IMR-90 (cell line): ENCODE data around the gene ASS1. TPM values are rescaled to one million over a fixed set of nuclear protein-coding genes. Genes with fewer than 3 reads are reported as not detected.

Source experiments
- ATAC-seq: fragments of 200-7000 bp; cut with Tn5 transposase; 2 replicates; pipeline ENCODE4 v1.9.1; 2020; ENCODE audit warnings: low read depth, mild to moderate bottlenecking, moderate library complexity
- BruUV-seq: library from RNA; stranded (reverse); fragments of 400-500 nt; replicated peaks from 2 replicates; lab custom pipeline; 2021; lab: Mats Ljungman, UMichigan
- CTCF ChIA-PET: fragments of 300-600 bp; formaldehyde crosslinking; extraction: SDS; loops from one replicate; lab custom pipeline; 2021; ENCODE audit warnings: antibody characterized with exemption; lab: Yijun Ruan, JAX
- POLR2A ChIA-PET: fragments of 300-600 bp; sonication (Branson Sonifier 250); formaldehyde crosslinking; loops from one replicate; lab custom pipeline; 2022; ENCODE audit warnings: antibody characterized with exemption; ENCODE audit not compliant: unreplicated experiment; lab: Charles Lee
- DNase-seq: peaks from one replicate; pipeline ENCODE4 v3.0.0; 2013
- H2AFZ ChIP-seq: replicated peaks from 2 replicates; pipeline ENCODE3; 2013; ENCODE audit warnings: low read length, mild to moderate bottlenecking; ENCODE audit not compliant: poor library complexity
- H2AK5ac ChIP-seq: 2 replicates; pipeline ENCODE4 v1.6.1; 2013; ENCODE audit warnings: low read depth, low read length, inconsistent platforms
- H2AK9ac ChIP-seq: replicated peaks from 2 replicates; pipeline ENCODE3; 2013; ENCODE audit warnings: mild to moderate bottlenecking, low read depth, low read length, moderate library complexity; ENCODE audit not compliant: poor library complexity
- H2BK120ac ChIP-seq: 2 replicates; pipeline ENCODE4 v1.6.1; 2013; ENCODE audit warnings: low read depth, low read length, inconsistent platforms
- H2BK15ac ChIP-seq: 3 replicates; pipeline ENCODE4 v1.6.1; 2013; ENCODE audit warnings: low read depth, low read length, inconsistent platforms
- H2BK20ac ChIP-seq: 2 replicates; pipeline ENCODE4 v1.6.1; 2013; ENCODE audit warnings: low read depth, mild to moderate bottlenecking, inconsistent platforms, low read length, moderate library complexity
- H2BK5ac ChIP-seq: 2 replicates; pipeline ENCODE4 v1.6.1; 2013; ENCODE audit warnings: mild to moderate bottlenecking, low read depth, low read length, inconsistent platforms; ENCODE audit not compliant: poor library complexity, severe bottlenecking
- H3K14ac ChIP-seq: replicated peaks from 2 replicates; pipeline ENCODE4 v1.6.1; 2013; ENCODE audit warnings: low read depth, low read length, inconsistent platforms
- H3K18ac ChIP-seq: 2 replicates; pipeline ENCODE4 v1.6.1; 2013; ENCODE audit warnings: low read depth, low read length, control low read depth
- H3K23ac ChIP-seq: 2 replicates; pipeline ENCODE4 v1.6.1; 2013; ENCODE audit warnings: low read depth, low read length, inconsistent platforms
- H3K27ac ChIP-seq: 2 replicates; pipeline ENCODE4 v1.5.1; 2013; ENCODE audit warnings: mild to moderate bottlenecking, control low read depth, low read length; ENCODE audit not compliant: insufficient read depth
- H3K27me3 ChIP-seq: 2 replicates; pipeline ENCODE4 v1.6.1; 2013; ENCODE audit warnings: low read length; ENCODE audit not compliant: control insufficient read depth, insufficient read depth
- H3K36me3 ChIP-seq: 2 replicates; pipeline ENCODE4 v1.6.1; 2013; ENCODE audit warnings: low read length, mixed read lengths; ENCODE audit not compliant: control insufficient read depth, insufficient read depth
- H3K4ac ChIP-seq: 2 replicates; pipeline ENCODE4 v1.6.1; 2013; ENCODE audit warnings: low read depth, low read length, inconsistent platforms
- H3K4me1 ChIP-seq: 2 replicates; pipeline ENCODE4 v1.6.1; 2013; ENCODE audit warnings: low read length, mixed read lengths; ENCODE audit not compliant: control insufficient read depth, insufficient read depth
- H3K4me2 ChIP-seq: 2 replicates; pipeline ENCODE4 v1.6.1; 2013; ENCODE audit warnings: low read depth, mild to moderate bottlenecking, control low read depth, low read length, moderate library complexity
- H3K4me3 ChIP-seq: 2 replicates; pipeline ENCODE4 v1.5.1; 2013; ENCODE audit warnings: low read depth, mild to moderate bottlenecking, control low read depth, low read length, moderate library complexity; ENCODE audit not compliant: insufficient read depth
- H3K56ac ChIP-seq: 2 replicates; pipeline ENCODE4 v1.6.1; 2013; ENCODE audit warnings: low read length, inconsistent platforms; ENCODE audit not compliant: insufficient read depth; ENCODE audit errors: extremely low read depth
- H3K79me1 ChIP-seq, 2 experiments: 2 replicates each; pipeline ENCODE4 v1.6.1; 2013; ENCODE audit warnings: low read length in 2 of 2, inconsistent platforms in 1 of 2, low read depth in 1 of 2
- H3K9ac ChIP-seq: 2 replicates; pipeline ENCODE4 v1.6.1; 2013; ENCODE audit warnings: low read depth, low read length, control low read depth
- H3K9me1 ChIP-seq: 2 replicates; pipeline ENCODE4 v1.6.1; 2013; ENCODE audit warnings: low read length, inconsistent platforms; ENCODE audit not compliant: insufficient read depth
- H3K9me3 ChIP-seq: 2 replicates; pipeline ENCODE4 v1.6.1; 2013; ENCODE audit warnings: low read length; ENCODE audit not compliant: control insufficient read depth, insufficient read depth
- H4K20me1 ChIP-seq: 2 replicates; pipeline ENCODE4 v1.6.1; 2013; ENCODE audit warnings: low read length, inconsistent platforms; ENCODE audit not compliant: insufficient read depth
- H4K5ac ChIP-seq: 2 replicates; pipeline ENCODE4 v1.6.1; 2013; ENCODE audit warnings: mild to moderate bottlenecking, low read depth, low read length, control low read depth
- H4K8ac ChIP-seq, 2 experiments: 2 replicates each; pipeline ENCODE4 v1.6.1; 2013; ENCODE audit warnings: low read depth in 2 of 2, low read length in 2 of 2, control low read depth in 1 of 2, inconsistent platforms in 1 of 2
- H4K91ac ChIP-seq: 2 replicates; pipeline ENCODE4 v1.6.1; 2013; ENCODE audit warnings: low read depth, low read length, inconsistent platforms; ENCODE audit not compliant: insufficient read depth
- MXI1 ChIP-seq: IDR thresholded peaks from 2 replicates; pipeline ENCODE4 v1.6.1; 2012; ENCODE audit warnings: low read depth, mild to moderate bottlenecking, low read length, moderate library complexity, borderline replicate concordance
- WGBS, 2 experiments: methylation state at CpG; one replicate each; pipeline versions ENCODE4 v1.1.5 to v1.1.7; 2013; ENCODE audit warnings: missing lambda C conversion rate in 2 of 2; ENCODE audit not compliant: insufficient read length in 1 of 2; ENCODE audit errors: extremely low coverage in 2 of 2; 5-methylcytosine and 5-hydroxymethylcytosine counted together
- dilution Hi-C: fragments of 300-500 bp; cut with HindIII; formaldehyde crosslinking; loops from one replicate; pipeline ENCODE4 v1.14.3; 2018; ENCODE audit warnings: low sequenced_read_pairs; ENCODE audit not compliant: unreplicated experiment
- in situ Hi-C: fragments of 300-500 bp; cut with MboI; formaldehyde crosslinking; loops from 3 replicates; pipeline ENCODE4 v1.14.3; 2019; ENCODE audit warnings: low sequenced_read_pairs, inconsistent platforms, mixed read lengths
- intact Hi-C: fragments of 100-400 bp; cut with micrococcal nuclease; formaldehyde crosslinking; loops from 2 replicates; pipeline ENCODE4 v1.10.0; 2022
- microRNA-seq, 2 experiments: library from miRNA; stranded (forward) in 1 of 2; unstranded in 1 of 2; fragments of 10-50 nt in 1 of 2; fragments of <30 nt in 1 of 2; gene quantifications in 1 of 2; microRNA quantifications in 1 of 2; one replicate each; pipeline versions ENCODE3 to v1.1.0; 2013 to 2020; ENCODE audit not compliant: insufficient read depth in 1 of 2, insufficient read length in 1 of 2, unreplicated experiment in 1 of 2
- polyA plus RNA-seq, 3 experiments: library from polyadenylated mRNA; depleted of rRNA; stranded (reverse); fragments of >200 nt; gene quantifications; 2 replicates each; pipeline ENCODE4 v1.2.3, GENCODE V29; 2012; ENCODE audit warnings: low replicate concordance in 1 of 3
- small RNA-seq, 5 experiments: library from RNA; depleted of rRNA; stranded (forward); fragments of <200 nt; gene quantifications; one replicate each; pipeline ENCODE3, GENCODE V24; 2012
- total RNA-seq: library from RNA; depleted of rRNA; stranded (reverse); fragments of >200 nt; gene quantifications from 2 replicates; pipeline ENCODE4 v1.2.3, GENCODE V29; 2012; rRNA removed
- TF ChIP-seq, protein P1 (sequence below): fragments of 150-350 bp; IDR thresholded peaks from 2 replicates; pipeline ENCODE4 v1.6.1; 2017; ENCODE audit warnings: mild to moderate bottlenecking, antibody characterized with exemption, low read length, low read depth

Gene ASS1
- total and polyA plus RNA-seq, 2 of the 4 experiments (the other 2 are of a cell fraction): 39.6 to 41.9 TPM

DNA sequence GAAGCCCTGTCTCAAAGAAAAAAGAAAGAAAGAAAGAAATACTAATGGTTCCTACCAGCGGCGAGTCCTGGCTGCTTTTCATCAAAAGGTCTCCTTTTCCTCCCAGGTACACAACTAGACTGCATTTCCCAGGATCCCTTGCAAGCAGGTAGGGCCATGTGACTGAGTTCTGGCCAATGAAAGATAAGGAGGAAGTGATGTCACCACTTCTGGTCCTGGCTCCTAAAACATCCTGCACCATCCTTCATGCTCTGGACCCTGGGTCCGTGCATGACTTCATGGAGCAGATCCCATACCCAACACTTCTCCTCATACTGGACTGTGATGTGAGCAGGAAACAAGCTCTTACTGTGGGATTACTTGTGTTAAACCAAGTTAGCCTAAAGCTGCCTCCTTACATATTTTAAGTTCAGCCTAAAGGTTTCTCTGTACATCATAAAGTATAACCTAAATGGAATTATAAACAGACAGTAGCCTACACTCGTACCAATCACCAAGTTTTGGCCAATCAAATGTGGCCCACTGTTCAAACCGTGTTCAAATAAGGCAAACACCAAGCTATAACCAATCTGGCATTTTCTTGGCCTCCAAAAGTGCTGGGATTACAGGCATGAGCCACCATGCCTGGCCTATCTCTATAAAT, 104.5 kb downstream of the ASS1 start:
- H3K18ac ChIP-seq: no peak overlapping the region
- H2BK20ac ChIP-seq: no peak overlapping the region
- no peak overlapping the region for H4K8ac ChIP-seq
- H2BK15ac ChIP-seq: no peak overlapping the region
- peaks cover 2% of the 10 kb centered on the region; the same call in 1 of the 2 replicates for H3K9me1 ChIP-seq
- no peak for ATAC-seq
- intact Hi-C loops (no loop called here), in situ Hi-C loops (no loop called here), dilution Hi-C loops (no loop called here)
- no TSS peak for BruUV-seq
- H2BK120ac ChIP-seq: no peak overlapping the region
- H3K4me2 ChIP-seq: no peak overlapping the region
- 61% methylated on average over 2 of the region's 5 CpGs; no CpG with 5 or more reads in 1 of the 2 experiments for WGBS, 2 experiments
- H3K4ac ChIP-seq: no peak overlapping the region
- H3K14ac ChIP-seq: no peak overlapping the region
- no peak overlapping the region for H2AK9ac ChIP-seq
- H4K20me1 ChIP-seq: no peaks in the 10 kb centered on the region
- no peak overlapping the region for H3K23ac ChIP-seq
- H2AFZ ChIP-seq: peak overlapping the region; percentile 16
- H3K79me1 ChIP-seq: no peaks in the 10 kb centered on the region
- no peak overlapping the region for H3K4me3 ChIP-seq
- H3K56ac ChIP-seq: no peak overlapping the region
- TF ChIP-seq, protein P1, sequence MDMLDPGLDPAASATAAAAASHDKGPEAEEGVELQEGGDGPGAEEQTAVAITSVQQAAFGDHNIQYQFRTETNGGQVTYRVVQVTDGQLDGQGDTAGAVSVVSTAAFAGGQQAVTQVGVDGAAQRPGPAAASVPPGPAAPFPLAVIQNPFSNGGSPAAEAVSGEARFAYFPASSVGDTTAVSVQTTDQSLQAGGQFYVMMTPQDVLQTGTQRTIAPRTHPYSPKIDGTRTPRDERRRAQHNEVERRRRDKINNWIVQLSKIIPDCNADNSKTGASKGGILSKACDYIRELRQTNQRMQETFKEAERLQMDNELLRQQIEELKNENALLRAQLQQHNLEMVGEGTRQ: peak; percentile 69
- no peak for TF ChIP-seq MXI1
- no peaks in the 10 kb centered on the region for H3K36me3 ChIP-seq
- H3K27me3 ChIP-seq: peaks cover 35% of the 10 kb centered on the region
- no peak overlapping the region for H4K5ac ChIP-seq
- no peak overlapping the region for H2AK5ac ChIP-seq
- no peak overlapping the region for H3K9ac ChIP-seq
- no peak overlapping the region for H3K27ac ChIP-seq
- no peaks in the 10 kb centered on the region; the same call in 1 of the 2 replicates for H3K9me3 ChIP-seq
- no peak overlapping the region for H4K91ac ChIP-seq
- no peak for DNase-seq
- no peaks in the 10 kb centered on the region for H3K4me1 ChIP-seq
- no peak overlapping the region for H2BK5ac ChIP-seq
- ChIA-PET CTCF (no interaction called here), POLR2A (no interaction called here)

Small RNA genes lying within 50 kb of the gene (microRNA-seq; reads per million reads assigned to microRNA genes)
- gene RN7SL665P (ENCODE audit: insufficient read depth, insufficient read length): not detected

Small RNA genes lying within 50 kb of the gene (small RNA-seq; reads per million reads assigned to genes)
- 0 to 0.76 (median 0) reads per million in 5 experiments for gene RN7SL665P

Other genes with a start within 250 kb of the ASS1 start
- not detected in 2 replicates for gene HMCN2, start 179.2 kb upstream of the ASS1 start, total RNA-seq
- 0.02 and 0.03 TPM in 2 replicates for gene HMCN2, start 179.2 kb upstream of the ASS1 start, polyA plus RNA-seq (2012; rRNA removed)
- 32.3 and 41.9 TPM in 2 replicates for gene FUBP3, start 134.6 kb downstream of the ASS1 start, total RNA-seq
- 44.4 and 50.1 TPM in 2 replicates for gene FUBP3, start 134.6 kb downstream of the ASS1 start, polyA plus RNA-seq (2012; rRNA removed)
- gene PRDM12, start 219.6 kb downstream of the ASS1 start, total RNA-seq: not detected in 2 replicates
- gene PRDM12, start 219.6 kb downstream of the ASS1 start, polyA plus RNA-seq (2012; rRNA removed): not detected in 2 replicates
- gene EXOSC2, start 248.8 kb downstream of the ASS1 start, total RNA-seq: 47.5 and 48.6 TPM in 2 replicates
- 24.7 and 27.0 TPM in 2 replicates for gene EXOSC2, start 248.8 kb downstream of the ASS1 start, polyA plus RNA-seq (2012; rRNA removed)